GM21447 (cell line): ENCODE measurements around the gene GLRA1.
A peak's percentile ranks its signal among the peaks of the same experiment; 100 is the strongest.
"Not testable (repeated sequence)": the region's sequence is repeated elsewhere in the genome, so short reads cannot be mapped to it uniquely, and the experiment has no call there.

Experiments used
- ATAC-seq: cut with Tn5 transposase; IDR thresholded peaks from one replicate; pipeline ENCODE4 v1.9.1; 2021; ENCODE audit not compliant: unreplicated experiment

Gene GLRA1

DNA sequence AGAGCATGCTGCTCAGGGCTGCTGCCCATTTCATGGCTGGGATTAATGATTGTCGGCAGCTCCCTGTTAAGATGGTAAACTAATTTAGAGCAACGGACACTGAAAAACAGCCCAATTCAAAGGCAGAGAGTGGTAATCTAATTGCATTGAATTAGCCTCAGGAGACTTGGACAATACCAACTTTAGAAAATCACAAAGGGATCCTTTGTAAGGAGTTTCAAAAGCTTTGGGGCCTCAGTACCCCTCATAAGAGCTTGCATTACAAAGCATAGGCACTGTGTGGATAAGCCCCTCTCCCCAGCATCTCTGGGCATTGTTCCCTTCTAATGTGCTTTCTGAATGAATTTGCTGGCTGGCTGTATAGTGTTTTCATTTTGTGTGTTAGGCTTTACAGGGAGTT, 6.7 kb downstream of the GLRA1 start:
- no peak for ATAC-seq

DNA sequence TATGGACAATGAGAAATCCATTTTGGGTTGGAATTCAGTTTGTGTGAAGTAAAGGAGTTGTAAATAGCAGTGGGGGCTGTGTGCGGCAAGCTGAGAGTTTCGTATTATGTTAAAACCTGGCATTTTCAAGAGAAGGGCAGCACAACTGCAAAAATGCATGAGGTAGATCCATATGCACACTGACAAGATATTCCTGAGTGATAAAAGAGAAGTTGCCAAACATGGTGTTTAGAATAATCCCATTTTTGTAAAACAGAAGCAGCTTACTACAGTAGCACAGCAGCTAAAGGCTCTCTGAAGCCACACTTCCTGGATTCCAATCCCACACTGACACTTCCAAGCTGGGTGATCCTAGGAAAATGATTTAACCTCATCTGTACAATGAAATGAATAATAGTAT, 11.2 kb downstream of the GLRA1 start:
- no peak for ATAC-seq

DNA sequence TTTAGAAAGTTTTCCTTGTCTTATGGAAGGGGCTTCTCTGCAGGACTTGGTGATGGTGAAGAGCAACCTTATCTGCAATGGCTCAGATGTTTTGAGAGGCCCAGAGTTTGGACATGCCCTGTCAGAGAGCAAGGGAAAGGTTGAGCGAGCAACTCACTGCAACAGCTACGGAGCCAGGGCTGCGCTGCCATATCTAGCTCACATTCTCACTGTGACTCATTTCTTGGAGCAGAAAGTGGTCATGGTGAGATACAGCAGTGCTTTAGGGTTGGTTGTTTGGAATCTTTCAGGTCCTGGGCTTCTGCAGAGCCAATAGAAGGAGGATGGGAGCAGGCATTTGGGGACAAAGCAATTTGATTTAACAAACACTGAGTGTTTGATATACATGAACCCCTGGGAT, 12.3 kb downstream of the GLRA1 start:
- no peak for ATAC-seq

DNA sequence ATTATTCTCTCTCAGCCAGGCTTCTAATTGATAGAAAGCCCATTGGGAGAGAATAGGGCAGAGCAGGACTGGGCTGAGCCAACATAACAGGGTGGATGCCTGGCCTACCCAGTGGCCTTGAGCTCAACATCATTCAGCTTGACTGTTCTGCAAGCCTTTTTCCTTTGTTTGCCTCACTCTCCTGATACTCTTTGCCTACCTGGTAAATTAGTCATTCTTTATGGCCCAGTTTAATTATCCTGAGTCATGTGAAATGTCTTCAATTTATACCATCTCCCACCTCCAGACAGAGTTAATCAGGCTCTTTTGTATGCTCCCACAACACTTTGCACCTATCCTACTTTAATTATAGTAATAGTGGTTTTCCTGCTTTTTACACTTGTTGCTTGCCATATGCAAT, 13.6 kb downstream of the GLRA1 start:
- no peak for ATAC-seq

DNA sequence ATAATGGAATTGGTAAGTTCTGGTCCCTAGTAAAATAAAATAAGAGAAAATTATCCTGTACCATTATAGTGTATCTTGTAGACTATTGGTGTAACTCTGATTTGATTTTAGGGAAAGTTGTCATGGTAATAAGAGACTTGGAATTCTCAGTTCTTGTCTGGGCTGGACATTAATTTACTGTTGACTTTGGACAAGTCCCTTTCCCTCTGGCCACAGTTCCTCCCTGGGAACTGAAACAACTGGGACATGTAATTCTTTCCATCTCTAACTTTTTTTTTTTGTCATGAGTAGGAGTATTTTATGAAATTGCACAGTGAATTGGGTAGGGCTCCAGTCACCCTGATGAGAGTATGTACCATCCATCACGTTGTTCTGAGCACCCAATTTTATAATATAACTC, 15.0 kb downstream of the GLRA1 start:
- no peak for ATAC-seq

DNA sequence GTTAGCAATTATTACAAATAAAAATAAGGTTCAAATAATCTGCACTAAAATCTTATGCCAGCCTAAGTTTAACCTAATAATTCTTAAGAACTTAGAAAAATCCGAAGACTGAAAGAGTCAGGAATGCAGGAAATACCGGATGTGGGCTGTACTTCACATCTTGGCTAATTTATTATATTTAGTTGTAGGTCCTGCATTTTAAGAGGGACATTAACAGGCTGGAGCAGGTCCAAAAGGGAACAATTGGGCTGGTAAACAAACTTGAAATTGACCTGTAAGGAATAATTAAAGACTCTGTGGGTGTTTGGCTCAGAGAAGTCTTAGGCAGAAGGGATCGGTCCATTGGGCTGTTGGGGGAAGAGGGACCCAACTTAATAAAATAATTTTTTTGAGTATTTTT, 18.4 kb downstream of the GLRA1 start:
- ATAC-seq = no peak

DNA sequence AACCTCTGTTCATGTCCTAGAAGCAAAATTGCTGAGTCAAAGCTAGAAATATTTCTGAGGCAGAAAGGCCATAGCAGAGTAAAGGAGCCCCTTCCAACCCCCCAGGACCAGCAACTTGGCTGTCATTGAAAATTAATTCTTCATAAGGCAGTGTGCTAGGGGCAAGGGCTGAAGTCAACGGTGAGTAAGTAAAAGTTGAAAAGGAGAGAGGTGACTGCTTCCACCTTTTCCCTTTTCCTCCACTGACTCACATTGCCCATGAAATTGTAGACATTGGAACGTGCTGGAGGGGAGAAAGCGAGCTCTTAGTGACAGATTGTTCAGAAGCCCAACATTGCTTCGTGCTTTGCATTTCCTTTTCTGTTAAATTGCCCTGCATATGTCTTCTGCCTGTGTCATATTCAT, 19.1 kb downstream of the GLRA1 start:
- no peak for ATAC-seq

DNA sequence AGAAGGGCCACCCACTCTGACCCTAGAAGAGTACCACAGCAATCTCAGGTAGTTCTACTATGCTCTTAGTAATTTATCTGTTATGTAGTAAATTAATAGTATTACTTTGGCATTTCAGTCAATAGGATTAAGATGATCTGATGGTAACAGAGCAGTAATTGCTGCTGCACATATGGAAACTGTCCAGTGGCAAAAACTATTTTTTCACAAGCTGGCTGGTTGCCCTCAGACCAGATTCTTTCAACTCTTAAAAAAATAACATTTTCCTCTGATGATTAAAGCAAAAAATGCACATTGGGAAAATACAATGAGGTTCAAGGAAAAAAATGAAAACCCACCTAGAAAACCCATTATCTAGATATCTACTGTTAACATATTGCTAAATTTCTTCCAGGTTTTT, 19.7 kb downstream of the GLRA1 start:
- no peak for ATAC-seq

DNA sequence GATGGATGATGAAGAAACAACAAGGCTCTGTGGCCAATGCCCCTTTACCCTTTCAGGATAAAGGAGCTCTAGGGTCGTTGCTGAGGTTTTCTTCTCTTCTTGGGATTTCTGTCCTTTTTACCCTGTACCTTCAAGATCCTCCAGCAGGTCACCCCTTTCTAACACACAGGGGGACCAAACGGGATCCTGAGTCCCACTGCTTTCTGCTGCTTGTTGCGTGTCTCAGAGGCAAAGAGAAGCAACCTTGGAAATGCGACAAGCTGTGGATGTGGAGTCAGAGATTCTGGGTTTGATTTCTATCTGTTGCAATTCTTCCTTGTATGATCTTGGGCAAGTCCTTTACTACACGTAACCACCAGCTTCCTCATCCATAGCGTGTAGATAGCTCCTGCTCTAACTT, 20.5 kb downstream of the GLRA1 start:
- no peak for ATAC-seq

DNA sequence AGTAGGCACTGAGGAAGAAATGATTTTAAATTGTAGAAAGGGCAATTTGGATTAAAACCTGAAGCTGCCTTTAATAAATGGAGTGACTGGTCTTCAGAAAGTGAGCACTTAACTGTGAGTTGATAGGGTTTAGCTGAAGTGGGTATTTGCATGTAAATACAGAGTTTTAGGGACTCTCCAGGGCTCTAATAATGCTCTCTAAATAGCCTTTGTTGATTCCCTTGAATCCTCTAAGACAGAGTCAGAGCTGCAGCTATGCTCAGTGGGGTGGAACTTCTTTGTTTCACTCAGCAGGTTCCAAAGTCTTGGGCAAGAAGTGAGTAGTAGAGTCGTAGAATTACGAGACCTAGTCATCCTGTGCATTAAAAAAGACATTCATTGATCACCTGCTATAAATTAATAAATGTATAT, 21.4 kb downstream of the GLRA1 start:
- peak; percentile 97 for ATAC-seq

DNA sequence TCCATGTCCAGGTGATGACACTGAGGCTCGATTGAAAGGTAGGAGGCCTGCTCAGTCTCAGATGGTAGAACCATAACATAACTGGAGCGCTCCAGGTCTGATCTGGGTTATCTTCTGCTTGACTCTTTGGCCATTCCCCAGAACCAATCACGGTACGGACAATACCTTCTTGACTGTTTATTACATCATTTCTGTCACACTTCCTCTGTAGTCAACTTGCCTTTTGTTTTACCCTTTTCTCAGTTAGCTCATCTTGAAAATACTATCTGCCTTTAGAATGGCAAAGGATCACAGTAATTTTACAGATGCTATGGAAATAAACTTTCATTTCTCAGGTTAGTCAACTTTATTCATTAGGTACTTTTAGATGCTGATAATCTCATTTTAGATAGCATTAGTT, 22.4 kb downstream of the GLRA1 start:
- no peak for ATAC-seq

DNA sequence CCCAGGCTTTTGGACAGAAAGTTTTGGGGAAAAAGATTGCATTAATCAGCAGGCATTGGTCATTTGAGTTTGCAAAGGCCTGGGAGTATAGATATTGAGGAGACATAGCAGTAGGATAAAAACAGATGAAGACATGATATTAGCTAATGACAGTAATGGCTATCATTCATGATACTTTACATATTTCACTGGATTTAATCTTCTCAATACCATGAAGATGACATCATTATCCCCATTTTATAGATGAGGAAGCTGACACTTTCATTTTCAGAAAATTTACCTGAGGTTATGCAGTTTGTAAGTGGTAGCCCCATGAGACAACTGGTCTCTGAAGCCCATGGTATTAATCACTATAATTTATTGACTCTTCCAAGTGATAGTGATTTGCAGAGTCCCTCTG, 23.0 kb downstream of the GLRA1 start:
- no peak for ATAC-seq

DNA sequence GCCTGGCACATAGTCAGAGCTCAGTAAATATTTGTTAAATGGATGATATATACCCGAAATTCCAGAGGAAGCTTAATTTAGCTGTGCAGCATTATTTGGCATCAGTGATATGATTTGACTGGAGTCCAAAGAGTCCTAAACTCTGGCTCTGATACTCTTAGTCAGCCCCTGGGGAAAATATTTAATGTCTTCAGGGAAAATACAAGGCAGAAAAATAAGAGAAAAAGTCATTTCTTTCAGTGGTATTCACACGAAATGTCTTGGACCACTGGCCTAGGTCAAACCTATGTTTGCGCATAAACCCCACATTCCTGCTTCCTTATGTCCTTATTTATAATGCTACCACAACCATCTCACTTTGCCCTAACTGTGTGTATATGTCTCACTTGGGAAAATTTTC, 23.8 kb downstream of the GLRA1 start:
- no peak for ATAC-seq

DNA sequence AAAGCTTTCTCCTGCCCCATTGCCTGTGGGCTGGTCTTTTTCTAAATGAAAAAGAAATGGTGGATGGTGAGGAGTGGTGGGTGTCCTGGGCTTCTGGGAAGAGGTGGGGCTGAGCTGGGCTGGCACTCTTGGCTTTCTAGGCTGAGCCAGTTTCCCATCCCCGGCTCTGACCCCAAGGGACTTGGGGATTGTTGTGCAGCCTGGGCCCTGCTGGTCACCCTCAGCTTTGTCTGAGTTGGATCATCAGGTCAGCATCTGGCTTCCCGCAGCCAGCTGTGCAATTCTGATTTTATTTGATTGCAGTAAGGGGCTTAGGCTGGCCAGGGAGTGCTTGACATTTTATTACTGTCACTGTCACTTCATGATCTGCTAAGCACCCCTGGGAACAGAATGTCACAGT, 25.3 kb downstream of the GLRA1 start:
- no peak for ATAC-seq

DNA sequence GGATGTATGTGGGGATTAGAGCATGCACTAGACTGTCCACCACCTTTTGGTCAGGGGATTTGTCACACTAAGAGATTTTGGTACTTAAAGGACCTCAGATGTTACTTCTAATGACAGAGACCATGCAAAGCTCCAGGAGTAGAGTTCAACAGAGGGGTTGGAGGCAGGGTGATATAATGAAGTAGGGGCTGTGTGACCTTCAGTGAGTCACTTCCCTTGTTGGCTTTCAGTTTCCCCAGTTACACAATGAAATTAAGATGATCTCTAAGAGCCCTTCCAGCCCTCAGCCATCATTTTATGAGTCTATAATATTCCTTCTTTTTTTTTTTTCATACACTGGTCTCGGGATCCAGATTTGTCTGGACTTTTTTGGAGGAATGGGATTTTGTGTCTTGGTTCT, 26.8 kb downstream of the GLRA1 start:
- no peak for ATAC-seq

DNA sequence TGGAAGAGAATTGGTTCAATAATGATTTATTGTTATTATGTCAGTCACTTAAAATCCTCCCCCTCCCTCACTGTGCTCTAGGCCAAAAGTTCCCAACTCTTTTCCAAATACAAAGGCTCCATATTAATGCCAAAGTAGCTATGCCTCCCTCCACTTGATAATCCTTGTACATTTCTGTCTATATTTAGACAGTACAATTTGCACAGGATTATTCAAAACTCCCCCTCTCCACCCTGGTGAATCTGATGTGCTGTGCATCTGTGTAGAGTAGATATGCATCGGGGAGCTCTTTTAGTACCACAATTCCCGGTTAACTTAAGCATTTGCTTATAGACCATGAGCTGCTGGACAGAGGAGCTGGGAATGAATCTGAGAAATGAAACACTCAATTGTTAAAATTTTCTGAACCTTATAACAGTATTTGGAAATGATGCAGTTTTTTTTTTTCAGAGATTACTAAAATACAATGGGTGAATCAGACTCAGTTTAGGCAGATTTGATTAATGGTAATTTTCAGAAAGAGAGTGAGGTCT, 27.6 kb downstream of the GLRA1 start:
- no peak for ATAC-seq

DNA sequence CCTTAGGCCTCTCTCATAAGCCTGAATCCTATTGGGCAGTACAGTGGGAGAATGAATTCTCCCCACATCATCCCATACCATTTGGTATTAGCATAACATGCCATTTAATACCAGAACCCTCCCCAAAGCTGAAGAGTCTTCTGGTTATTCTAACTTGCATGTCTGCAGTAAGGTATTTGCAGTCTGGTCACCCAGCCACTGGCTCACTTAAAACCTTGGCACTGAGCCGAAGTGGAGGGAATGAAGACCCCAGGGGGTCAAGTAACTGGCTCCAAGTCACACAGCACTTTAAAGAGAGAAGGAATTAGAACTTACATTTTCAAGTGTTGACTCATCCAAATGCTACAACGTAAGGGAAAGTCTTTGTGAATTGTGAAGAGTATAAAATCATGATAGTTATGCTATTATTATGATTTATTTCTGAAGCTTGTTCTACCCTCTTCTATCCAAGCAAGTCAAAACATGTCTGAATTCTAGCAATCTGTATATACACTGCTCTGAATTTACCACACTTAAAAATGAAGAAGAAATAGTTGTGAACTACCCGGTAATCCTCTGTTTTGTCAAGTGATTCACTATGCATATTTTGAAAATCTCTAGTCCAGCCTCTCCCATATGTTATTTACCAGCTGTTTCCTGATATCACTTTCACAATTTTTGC, 28.5 kb downstream of the GLRA1 start:
- no peak for ATAC-seq

DNA sequence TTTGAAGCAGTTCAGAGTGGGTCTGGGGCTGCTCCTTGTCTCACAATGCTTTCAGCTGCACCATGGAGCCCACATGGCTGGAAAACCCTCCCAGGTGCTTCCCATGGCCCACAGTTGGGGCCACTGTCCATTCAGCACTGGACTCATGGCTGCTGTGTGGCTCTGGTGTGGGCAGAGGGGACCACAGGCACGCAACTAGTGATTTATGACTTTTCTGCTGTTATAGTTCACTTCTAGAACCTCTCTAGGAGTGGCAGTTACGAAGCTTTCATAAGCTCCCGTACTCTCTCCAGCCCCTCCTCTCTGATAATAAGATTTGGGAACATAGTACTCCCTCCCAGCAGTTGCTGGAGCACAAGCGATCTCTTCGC, 29.0 kb downstream of the GLRA1 start:
- no peak for ATAC-seq

DNA sequence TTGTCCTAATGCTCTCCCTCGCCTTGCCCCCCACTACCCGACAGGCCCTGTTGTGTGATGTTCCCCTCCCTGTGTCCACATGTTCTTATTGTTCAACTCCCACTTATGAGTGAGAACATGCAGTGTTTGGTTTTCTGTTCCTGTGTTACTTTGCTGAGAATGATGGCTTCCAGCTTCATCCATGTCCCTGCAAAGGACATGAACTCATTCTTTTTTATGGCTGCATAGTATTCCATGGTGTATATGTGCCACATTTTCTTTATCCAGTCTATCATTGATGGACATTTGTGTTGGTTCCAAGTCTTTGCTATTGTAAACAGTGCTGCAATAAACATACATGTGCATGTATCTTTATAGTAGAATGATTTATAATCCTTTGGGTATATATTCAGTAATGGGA, 31.2 kb downstream of the GLRA1 start:
- not testable (repeated sequence) for ATAC-seq

DNA sequence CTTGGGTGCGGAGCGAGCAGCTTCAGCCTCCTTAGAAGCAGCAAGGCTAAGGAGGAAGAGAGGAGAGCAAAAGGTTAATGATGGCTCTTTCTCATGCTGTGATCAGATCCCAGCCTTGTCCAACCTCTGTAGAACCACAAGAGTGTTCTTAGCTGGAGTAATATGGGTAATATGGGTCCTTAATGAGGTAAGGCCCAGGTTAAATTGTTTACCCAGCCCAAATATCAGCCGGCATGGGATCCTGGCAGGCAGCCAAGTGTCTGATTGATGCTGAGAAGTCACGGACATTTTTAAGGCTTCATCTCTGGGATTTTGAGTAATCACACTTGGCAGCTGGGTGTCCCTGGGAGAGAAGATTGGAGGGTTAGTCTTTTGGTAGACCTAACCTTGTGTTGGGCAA, 32.3 kb downstream of the GLRA1 start:
- ATAC-seq = no peak

DNA sequence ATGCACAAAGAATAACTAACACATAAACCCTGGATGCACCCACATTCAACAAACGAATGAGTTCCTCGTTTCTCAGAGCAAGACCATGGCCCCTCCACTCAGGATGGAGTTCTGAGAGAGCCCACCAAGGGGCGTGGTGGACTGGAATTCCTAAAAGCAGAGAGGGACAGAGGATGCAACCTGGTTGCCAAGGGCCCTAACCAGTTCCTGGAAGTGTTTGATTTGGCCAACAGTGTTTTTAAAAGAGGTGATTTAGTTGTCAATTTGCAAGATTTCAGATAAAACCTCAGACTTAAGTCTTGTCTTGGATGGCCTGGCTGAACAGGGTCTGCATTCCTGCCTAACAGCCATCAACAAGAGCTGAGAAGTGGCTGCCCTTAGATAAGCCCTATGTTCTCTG, 34.4 kb downstream of the GLRA1 start:
- no peak for ATAC-seq

DNA sequence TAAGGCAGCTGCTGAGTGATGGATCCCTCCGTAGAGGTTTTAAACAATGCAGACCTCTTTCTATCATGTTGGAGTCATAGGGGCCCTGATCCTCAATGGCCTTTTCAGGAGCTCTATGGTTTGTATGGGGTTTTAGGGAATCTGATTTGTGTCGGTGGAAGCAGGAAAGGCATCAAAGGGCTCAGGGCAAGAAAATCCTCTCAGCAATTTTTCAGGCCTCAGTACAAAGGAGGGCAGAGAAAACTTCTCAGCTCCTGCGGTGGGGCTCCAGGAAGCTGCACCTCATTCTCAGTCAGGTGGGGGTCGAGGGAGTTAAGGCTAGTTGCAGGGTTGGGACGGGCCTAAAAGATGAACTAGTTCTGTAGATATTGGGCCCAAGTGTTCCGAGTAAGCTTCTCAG, 35.0 kb downstream of the GLRA1 start:
- no peak for ATAC-seq

DNA sequence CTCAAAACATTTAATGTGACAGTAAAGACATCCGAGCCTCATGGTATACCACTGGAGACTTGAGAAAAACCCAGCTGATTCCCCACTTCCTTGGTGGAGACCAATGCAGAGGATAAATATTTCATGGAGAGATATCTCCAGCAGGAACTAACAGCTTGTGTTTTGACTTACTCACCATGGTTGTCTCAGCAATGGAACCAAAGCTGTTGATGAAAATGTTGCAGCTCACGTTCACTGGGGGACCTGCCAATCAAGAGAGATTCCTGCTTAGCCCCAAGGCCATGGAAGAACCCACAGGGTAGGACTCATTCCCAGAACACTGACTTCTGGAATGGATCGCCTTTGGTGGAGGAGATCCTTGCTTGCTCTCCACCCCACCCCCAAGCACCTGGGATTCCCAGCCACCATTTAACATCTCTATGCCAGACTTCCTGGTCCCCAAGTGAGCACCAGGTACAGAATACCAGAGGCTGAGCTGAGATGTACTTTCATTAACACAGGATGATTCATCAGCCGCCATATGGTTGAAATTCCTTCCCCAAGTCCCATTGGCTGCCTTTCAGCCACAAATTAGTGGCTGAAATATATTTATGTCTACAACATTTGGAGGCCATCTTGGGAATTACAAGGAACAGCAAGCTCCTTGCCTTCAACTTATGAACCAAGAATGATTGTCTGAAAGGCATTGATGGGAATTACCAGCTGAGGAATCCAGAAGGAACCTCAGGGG, 37.9 kb downstream of the GLRA1 start:
- ATAC-seq = no peak
